Body of pancreas (tissue), 4 donors: Measurements from ENCODE around the gene CC2D2B. TPM values are rescaled to one million over a fixed set of nuclear protein-coding genes. Genes with fewer than 3 reads are reported as not detected.

Source experiments
- ATAC-seq: fragments of 150-250 bp; one replicate; pipeline ENCODE4 v1.9.1; 2016
- DNase-seq, 4 donors: peaks; one replicate each; pipeline ENCODE4 v3.0.0-alpha.2; 2019
- H3K27ac ChIP-seq, 4 donors: fragments of 200-600 bp; sonication (generic); 1 replicate in 3 of 4; 2 replicates in 1 of 4; pipeline versions ENCODE4 v1.5.1 to v1.6.1; 2016 to 2019; ENCODE audit warnings: mild to moderate bottlenecking in 1 of 4, mixed read lengths in 1 of 4, moderate library complexity in 1 of 4
- H3K27me3 ChIP-seq, 2 donors: fragments of 200-600 bp; sonication (generic); one replicate each; pipeline ENCODE4 v1.6.0; 2016; ENCODE audit warnings: mild to moderate bottlenecking in 1 of 2
- H3K36me3 ChIP-seq, 2 donors: fragments of 200-600 bp; sonication (generic); replicated peaks in 1 of 2; 2 replicates each; pipeline ENCODE4 v1.5.1; 2016; ENCODE audit warnings: low read depth in 2 of 2; ENCODE audit not compliant: insufficient read depth in 1 of 2
- H3K4me1 ChIP-seq: fragments of 200-600 bp; sonication (generic); one replicate; pipeline ENCODE4 v1.6.0; 2016
- H3K4me3 ChIP-seq, 2 donors: fragments of 200-600 bp; sonication (generic); 1 replicate in 1 of 2; 2 replicates in 1 of 2; pipeline ENCODE4 v1.5.1; 2016 to 2019
- H3K9me3 ChIP-seq, 3 donors: fragments of 200-600 bp; sonication (generic); 1 replicate in 2 of 3; 2 replicates in 1 of 3; pipeline ENCODE4 v1.5.1; 2016
- CTCF ChIP-seq, 7 experiments: fragments of 450-650 bp in 4 of 7; fragments of 200-600 bp in 3 of 7; sonication (generic) in 3 of 7; IDR thresholded peaks; one replicate each; pipeline ENCODE4 v1.5.1; 2016 to 2019; ENCODE audit warnings: antibody characterized with exemption in 7 of 7
- POLR2A ChIP-seq, 3 donors: fragments of 450-650 bp; IDR thresholded peaks; one replicate each; pipeline ENCODE4 v1.6.1; 2016; ENCODE audit warnings: antibody characterized with exemption in 3 of 3, mild to moderate bottlenecking in 2 of 3
- WGBS, 2 donors: methylation state at CpG; one replicate each; pipeline ENCODE4 v1.1.5; 2017; 5-methylcytosine and 5-hydroxymethylcytosine counted together
- intact Hi-C: fragments of 100-400 bp; cut with DNase I; formaldehyde crosslinking; loops from one replicate; pipeline ENCODE4 v1.15.1; 2023
- total RNA-seq, 2 donors: library from RNA; depleted of rRNA; stranded (reverse); fragments of >200 nt; gene quantifications; one replicate each; pipeline ENCODE4 v1.1.0, GENCODE V29; 2016

CC2D2B gene
- total RNA-seq, 2 donors from 2014 or later: 0.99 to 3.4 TPM

GRCh38 chr10:95964756-95965155 lies 57.0 kb downstream of the CC2D2B start:
- Histone ChIP-seq H3K27me3 (no peaks in the 10 kb centered on the region), H3K4me1 (no peaks in the 10 kb centered on the region), H3K27ac (no peak overlapping the region), H3K9me3 (no peaks in the 10 kb centered on the region), H3K36me3 (no peaks in the 10 kb centered on the region), H3K4me3 (no peak overlapping the region)
- 95 to 97% methylated on average over 1 of the region's 1 CpG for WGBS, 2 donors
- ATAC-seq (no peak), DNase-seq (no peak)
- intact Hi-C loops: no loop called here
- TF ChIP-seq POLR2A (IDR thresholded peaks at IDR 0.05): no peak
- no peak for TF ChIP-seq CTCF (IDR thresholded peaks at IDR 0.05)

- WGBS, 2 donors: 66 to 70% methylated on average over 7 to 9 of the region's 9 CpGs
- Histone ChIP-seq H3K4me3 (no peak overlapping the region), H3K9me3 (no peaks in the 10 kb centered on the region), H3K36me3 (no peaks in the 10 kb centered on the region), H3K4me1 (no peaks in the 10 kb centered on the region), H3K27ac (no peak overlapping the region), H3K27me3 (no peaks in the 10 kb centered on the region)
- intact Hi-C loops: no loop called here
- no peak for DNase-seq
- no peak for TF ChIP-seq POLR2A (IDR thresholded peaks at IDR 0.05)
- TF ChIP-seq CTCF (IDR thresholded peaks at IDR 0.05): no peak
- no peak for ATAC-seq
Observed at GRCh38 chr10:95976362-95977229, 68.8 kb downstream of the CC2D2B start.

- intact Hi-C loops: no loop called here
- whole genome bisulfite sequencing, 2 donors: 95 to 98% methylated on average over 2 of the region's 2 CpGs
- Histone ChIP-seq H3K4me1 (no peaks in the 10 kb centered on the region), H3K27ac (no peak overlapping the region), H3K36me3 (no peaks in the 10 kb centered on the region), H3K9me3 (no peaks in the 10 kb centered on the region), H3K4me3 (no peak overlapping the region), H3K27me3 (no peaks in the 10 kb centered on the region)
- TF ChIP-seq CTCF (IDR thresholded peaks at IDR 0.05) (no peak), POLR2A (IDR thresholded peaks at IDR 0.05) (no peak)
- DNase-seq: no peak
- no peak for ATAC-seq
Observed at GRCh38 chr10:95982200-95982599, 74.4 kb downstream of the CC2D2B start.

- no peak overlapping the region for H3K4me3 ChIP-seq
- intact Hi-C loops: no loop called here
- no peaks in the 10 kb centered on the region for H3K27me3 ChIP-seq
- DNase-seq (no peak), ATAC-seq (no peak)
- H3K36me3 ChIP-seq: no peaks in the 10 kb centered on the region
- TF ChIP-seq CTCF (IDR thresholded peaks at IDR 0.05) (no peak), POLR2A (IDR thresholded peaks at IDR 0.05) (no peak)
- WGBS, 2 donors: 38 to 63% methylated on average over 2 of the region's 2 CpGs
- H3K9me3 ChIP-seq: no peaks in the 10 kb centered on the region
- H3K4me1 ChIP-seq: no peaks in the 10 kb centered on the region
- H3K27ac ChIP-seq: no peak overlapping the region
Observed at GRCh38 chr10:95987685-95988426, 80.1 kb downstream of the CC2D2B start.
